Mesendoderm (in vitro differentiated cells): ENCODE measurements around the gene ALDH18A1.
A peak's percentile ranks its signal among the peaks of the same experiment; 100 is the strongest.
"Not testable (repeated sequence)": the region's sequence is repeated elsewhere in the genome, so short reads cannot be mapped to it uniquely, and the experiment has no call there.

Source experiments
- DNase-seq: peaks from one replicate; pipeline ENCODE4 v3.0.0; 2013
- H2AK5ac ChIP-seq: 2 replicates; pipeline ENCODE4 v1.6.1; 2013; ENCODE audit warnings: low read length, inconsistent platforms
- H2BK120ac ChIP-seq: 2 replicates; pipeline ENCODE4 v1.6.1; 2013; ENCODE audit warnings: low read depth, mild to moderate bottlenecking, low read length, moderate library complexity, mixed read lengths
- H2BK15ac ChIP-seq: replicated peaks from 2 replicates; pipeline ENCODE4 v1.6.1; 2013; ENCODE audit warnings: low read depth, mild to moderate bottlenecking, moderate library complexity
- H2BK5ac ChIP-seq: 2 replicates; pipeline ENCODE4 v1.6.1; 2013; ENCODE audit warnings: low read length, inconsistent platforms
- H3K18ac ChIP-seq: 2 replicates; pipeline ENCODE4 v1.6.1; 2013; ENCODE audit warnings: mild to moderate bottlenecking, low read length, mixed read lengths
- H3K23ac ChIP-seq: one replicate; pipeline ENCODE4 v1.6.1; 2013; ENCODE audit warnings: low read length
- H3K27ac ChIP-seq: 2 replicates; pipeline ENCODE4 v1.5.1; 2013; ENCODE audit warnings: low read depth, mild to moderate bottlenecking, inconsistent platforms, low read length, moderate library complexity
- H3K27me3 ChIP-seq: 2 replicates; pipeline ENCODE4 v1.6.1; 2013; ENCODE audit warnings: low read length, control low read depth, mild to moderate bottlenecking, inconsistent platforms; ENCODE audit not compliant: insufficient read depth, poor library complexity
- H3K36me3 ChIP-seq: 2 replicates; pipeline ENCODE4 v1.6.1; 2013; ENCODE audit warnings: low read length, inconsistent platforms; ENCODE audit not compliant: control insufficient read depth, insufficient read depth
- H3K4ac ChIP-seq: one replicate; pipeline ENCODE4 v1.6.1; 2013; ENCODE audit warnings: low read depth, mild to moderate bottlenecking, low read length, moderate library complexity
- H3K4me1 ChIP-seq: 2 replicates; pipeline ENCODE4 v1.6.1; 2013; ENCODE audit warnings: low read depth, low read length, inconsistent platforms; ENCODE audit not compliant: control insufficient read depth
- H3K4me2 ChIP-seq: 2 replicates; pipeline ENCODE4 v1.6.1; 2013; ENCODE audit warnings: low read length
- H3K4me3 ChIP-seq: 2 replicates; pipeline ENCODE4 v1.5.1; 2013; ENCODE audit warnings: mild to moderate bottlenecking, low read length
- H3K56ac ChIP-seq: one replicate; pipeline ENCODE4 v1.6.1; 2013; ENCODE audit warnings: low read length
- H3K79me1 ChIP-seq: 2 replicates; pipeline ENCODE4 v1.6.1; 2013; ENCODE audit warnings: low read length, inconsistent platforms
- H3K79me2 ChIP-seq: 2 replicates; pipeline ENCODE4 v1.6.1; 2013; ENCODE audit warnings: mild to moderate bottlenecking, low read length; ENCODE audit not compliant: control insufficient read depth, insufficient read depth
- H3K9ac ChIP-seq: 2 replicates; pipeline ENCODE4 v1.6.1; 2013; ENCODE audit warnings: low read length, inconsistent platforms
- H4K5ac ChIP-seq: one replicate; pipeline ENCODE4 v1.6.1; 2013; ENCODE audit warnings: low read length
- H4K8ac ChIP-seq: one replicate; pipeline ENCODE4 v1.6.1; 2013; ENCODE audit warnings: low read depth, mild to moderate bottlenecking, control low read depth, low read length, moderate library complexity
- whole genome bisulfite sequencing: extraction: QIAGEN DNeasy Blood & Tissue Kit; methylation state at CpG from one replicate; pipeline ENCODE4 v1.1.7; 2013; ENCODE audit warnings: low lambda C conversion rate, missing lambda C conversion rate; ENCODE audit not compliant: insufficient coverage; ENCODE audit errors: extremely low coverage; 5-methylcytosine and 5-hydroxymethylcytosine counted together

Gene ALDH18A1

GRCh38 chr10:95672641-95673040 is 16.1 kb upstream of the ALDH18A1 start:
- H3K27me3 ChIP-seq, H2BK15ac ChIP-seq, H3K79me2 ChIP-seq, H3K9ac ChIP-seq, H3K4me3 ChIP-seq, H2AK5ac ChIP-seq, H3K18ac ChIP-seq, H3K79me1 ChIP-seq, DNase-seq, H3K4me2 ChIP-seq, H3K23ac ChIP-seq, H4K5ac ChIP-seq, H3K56ac ChIP-seq, H3K27ac ChIP-seq, H3K36me3 ChIP-seq, H2BK5ac ChIP-seq, H4K8ac ChIP-seq, H3K4me1 ChIP-seq, H3K4ac ChIP-seq, H2BK120ac ChIP-seq: not testable (repeated sequence)
- no CpG with 5 or more reads among the region's 7 CpGs for WGBS

- Histone ChIP-seq H3K9ac (no peak overlapping the region), H3K4ac (no peak overlapping the region)
Measured at GRCh38 chr10:95664543-95664942, 8.0 kb upstream of the ALDH18A1 start.

GRCh38 chr10:95663496-95663895 is 7.0 kb upstream of the ALDH18A1 start:
- DNase-seq = no peak
- H3K36me3 ChIP-seq = peaks cover 2% of the 10 kb centered on the region

More at GRCh38 chr10:95664543-95664942, 8.0 kb upstream of the ALDH18A1 start:
- H2AK5ac ChIP-seq = no peak overlapping the region
- H3K27me3 ChIP-seq = no peaks in the 10 kb centered on the region
- H3K4me1 ChIP-seq = no peaks in the 10 kb centered on the region
- no peak overlapping the region for H4K8ac ChIP-seq
- H3K4me3 ChIP-seq = no peak overlapping the region
- no peak for DNase-seq
- no peaks in the 10 kb centered on the region for H3K79me1 ChIP-seq
- no peak overlapping the region for H2BK15ac ChIP-seq
- no peaks in the 10 kb centered on the region for H3K79me2 ChIP-seq
- peaks cover 2% of the 10 kb centered on the region for H3K36me3 ChIP-seq
- no peak overlapping the region for H3K18ac ChIP-seq
- H3K23ac ChIP-seq = no peak overlapping the region
- H3K56ac ChIP-seq = no peak overlapping the region
- no peak overlapping the region for H4K5ac ChIP-seq
- no peak overlapping the region for H3K4me2 ChIP-seq
- H3K27ac ChIP-seq = no peak overlapping the region
- no peak overlapping the region for H2BK120ac ChIP-seq
- H2BK5ac ChIP-seq = no peak overlapping the region

GRCh38 chr10:95661818-95662217 is 5.3 kb upstream of the ALDH18A1 start:
- H4K8ac ChIP-seq = no peak overlapping the region
- no peak overlapping the region for H3K56ac ChIP-seq
- H4K5ac ChIP-seq = no peak overlapping the region
- H3K36me3 ChIP-seq = peaks cover 2% of the 10 kb centered on the region
- no peak overlapping the region for H3K4me3 ChIP-seq
- no peak overlapping the region for H2BK120ac ChIP-seq
- H2BK15ac ChIP-seq = no peak overlapping the region
- H3K27ac ChIP-seq = no peak overlapping the region
- H3K23ac ChIP-seq = no peak overlapping the region
- no peaks in the 10 kb centered on the region for H3K27me3 ChIP-seq
- no peak overlapping the region for H3K4ac ChIP-seq
- no peak overlapping the region for H2AK5ac ChIP-seq
- no peak overlapping the region for H3K18ac ChIP-seq
- no peaks in the 10 kb centered on the region for H3K79me2 ChIP-seq
- no peak for DNase-seq
- no peaks in the 10 kb centered on the region for H3K4me1 ChIP-seq
- H3K4me2 ChIP-seq = no peak overlapping the region
- no CpG with 5 or more reads among the region's 1 CpG for WGBS
- no peak overlapping the region for H3K9ac ChIP-seq
- no peaks in the 10 kb centered on the region for H3K79me1 ChIP-seq
- H2BK5ac ChIP-seq = no peak overlapping the region

More at GRCh38 chr10:95663496-95663895, 7.0 kb upstream of the ALDH18A1 start:
- H2BK5ac ChIP-seq = no peak overlapping the region
- H3K56ac ChIP-seq = no peak overlapping the region
- no peaks in the 10 kb centered on the region for H3K79me2 ChIP-seq
- H3K9ac ChIP-seq = no peak overlapping the region
- H3K27me3 ChIP-seq = no peaks in the 10 kb centered on the region
- no peak overlapping the region for H3K18ac ChIP-seq
- H3K4me1 ChIP-seq = no peaks in the 10 kb centered on the region
- H3K4me3 ChIP-seq = no peak overlapping the region
- H3K79me1 ChIP-seq = no peaks in the 10 kb centered on the region
- H3K23ac ChIP-seq = no peak overlapping the region
- no peak overlapping the region for H3K27ac ChIP-seq
- H2BK120ac ChIP-seq = no peak overlapping the region
- H4K5ac ChIP-seq = no peak overlapping the region
- no peak overlapping the region for H3K4me2 ChIP-seq
- H2BK15ac ChIP-seq = no peak overlapping the region
- WGBS = no CpG with 5 or more reads among the region's 1 CpG
- no peak overlapping the region for H3K4ac ChIP-seq
- no peak overlapping the region for H4K8ac ChIP-seq
- H2AK5ac ChIP-seq = no peak overlapping the region

GRCh38 chr10:95660283-95660682 is 3.8 kb upstream of the ALDH18A1 start:
- H3K18ac ChIP-seq = no peak overlapping the region
- no peaks in the 10 kb centered on the region for H3K4me1 ChIP-seq
- H3K79me2 ChIP-seq = peaks cover 8% of the 10 kb centered on the region
- no peak overlapping the region for H4K8ac ChIP-seq
- no peak overlapping the region for H3K27ac ChIP-seq
- H3K4ac ChIP-seq = no peak overlapping the region
- H3K36me3 ChIP-seq = peaks cover 2% of the 10 kb centered on the region
- H3K56ac ChIP-seq = no peak overlapping the region
- no peak overlapping the region for H3K9ac ChIP-seq
- H3K23ac ChIP-seq = no peak overlapping the region
- H2BK120ac ChIP-seq = no peak overlapping the region
- H3K27me3 ChIP-seq = no peaks in the 10 kb centered on the region
- no peak overlapping the region for H4K5ac ChIP-seq
- no peak overlapping the region for H2AK5ac ChIP-seq
- H3K4me3 ChIP-seq = no peak overlapping the region
- H3K79me1 ChIP-seq = no peaks in the 10 kb centered on the region
- H3K4me2 ChIP-seq = no peak overlapping the region
- DNase-seq = no peak
- no peak overlapping the region for H2BK5ac ChIP-seq
- H2BK15ac ChIP-seq = no peak overlapping the region

GRCh38 chr10:95657250-95657649 is 739 bp upstream of the ALDH18A1 start:
- H3K4me2 ChIP-seq = no peak overlapping the region
- WGBS = no CpG with 5 or more reads among the region's 1 CpG
- no peak overlapping the region for H2AK5ac ChIP-seq
- no peak overlapping the region for H3K4me3 ChIP-seq
- H3K27me3 ChIP-seq = no peaks in the 10 kb centered on the region
- H3K18ac ChIP-seq = no peak overlapping the region
- peaks cover 16% of the 10 kb centered on the region for H3K79me2 ChIP-seq
- H3K27ac ChIP-seq = no peak overlapping the region
- peaks cover 4% of the 10 kb centered on the region for H3K79me1 ChIP-seq
- no peak overlapping the region for H4K5ac ChIP-seq
- peak overlapping the region; percentile 70 for H3K56ac ChIP-seq
- no peak for DNase-seq
- H2BK15ac ChIP-seq = no peak overlapping the region
- H3K9ac ChIP-seq = peak overlapping the region; percentile 47
- H4K8ac ChIP-seq = no peak overlapping the region
- H2BK120ac ChIP-seq = no peak overlapping the region
- no peak overlapping the region for H2BK5ac ChIP-seq
- no peak overlapping the region for H3K4ac ChIP-seq
- no peak overlapping the region for H3K23ac ChIP-seq
- no peaks in the 10 kb centered on the region for H3K36me3 ChIP-seq
- no peaks in the 10 kb centered on the region for H3K4me1 ChIP-seq
